ENCODE measurements around the gene CPHXL2.

CPHXL2 gene

DNA sequence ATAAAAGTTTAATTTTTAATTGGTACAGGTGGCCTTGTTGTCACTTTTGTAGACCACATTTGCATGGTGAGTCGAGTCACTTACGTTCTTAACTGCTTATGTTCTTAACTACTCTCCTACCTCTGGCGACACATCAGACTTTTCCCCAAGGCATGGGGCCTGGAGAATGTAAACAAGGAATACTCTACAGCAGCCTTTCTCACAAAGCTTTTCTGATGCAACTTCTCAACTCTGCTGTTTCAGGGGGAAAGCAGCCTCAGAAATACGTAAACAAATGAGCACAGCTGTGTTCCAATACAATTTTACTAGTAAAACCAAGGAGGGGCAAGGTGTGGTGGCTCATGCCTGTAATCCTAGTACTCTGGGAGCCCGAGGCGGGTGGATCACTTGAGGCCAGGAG, 36.2 kb downstream of the CPHXL2 start:
- DNase-seq (ENCODE audit: low read depth): no peak
- Histone ChIP-seq H3K9me3 (ENCODE audit: control insufficient read depth, low read length) (no peaks in the 10 kb centered on the region), H3K36me3 (ENCODE audit: control insufficient read depth, insufficient read depth, low read length, severe bottlenecking) (peaks cover 84% of the 10 kb centered on the region), H3K4me3 (ENCODE audit: low read length) (no peak overlapping the region), H3K9ac (ENCODE audit: low read length) (no peak overlapping the region), H3K4me1 (ENCODE audit: control insufficient read depth, insufficient read depth, low read length) (peaks cover 3% of the 10 kb centered on the region), H3K27me3 (replicated peaks; ENCODE audit: control insufficient read depth, insufficient read depth, low read length) (no peaks in the 10 kb centered on the region)

DNA sequence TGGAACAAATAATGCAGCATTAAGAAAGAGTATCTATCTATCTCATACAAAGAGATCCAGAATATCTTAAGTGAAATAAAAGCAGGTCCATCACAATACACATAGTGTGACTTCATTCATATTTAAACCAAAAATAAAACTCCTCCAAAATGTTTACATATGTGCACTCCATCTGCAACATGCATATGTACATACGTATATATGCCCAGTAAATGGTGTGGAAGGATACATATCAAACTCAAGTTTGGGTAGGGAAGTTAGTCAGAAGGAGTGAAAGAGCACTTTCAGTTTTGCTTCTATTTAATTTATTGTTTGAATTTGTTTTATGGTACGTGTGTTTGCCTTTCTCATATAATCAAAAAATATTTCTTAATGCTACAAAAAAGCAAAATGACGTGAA, 41.8 kb downstream of the CPHXL2 start:
- H3K9ac ChIP-seq (ENCODE audit: low read length): no peak overlapping the region
- no peak for DNase-seq (ENCODE audit: low read depth)
- H3K27me3 ChIP-seq (replicated peaks; ENCODE audit: control insufficient read depth, insufficient read depth, low read length): no peaks in the 10 kb centered on the region
- H3K4me3 ChIP-seq (ENCODE audit: low read length): no peak overlapping the region
- peaks cover 86% of the 10 kb centered on the region for H3K36me3 ChIP-seq (ENCODE audit: control insufficient read depth, insufficient read depth, low read length, severe bottlenecking)
- H3K4me1 ChIP-seq (ENCODE audit: control insufficient read depth, insufficient read depth, low read length): no peaks in the 10 kb centered on the region
- no peaks in the 10 kb centered on the region for H3K9me3 ChIP-seq (ENCODE audit: control insufficient read depth, low read length)

DNA sequence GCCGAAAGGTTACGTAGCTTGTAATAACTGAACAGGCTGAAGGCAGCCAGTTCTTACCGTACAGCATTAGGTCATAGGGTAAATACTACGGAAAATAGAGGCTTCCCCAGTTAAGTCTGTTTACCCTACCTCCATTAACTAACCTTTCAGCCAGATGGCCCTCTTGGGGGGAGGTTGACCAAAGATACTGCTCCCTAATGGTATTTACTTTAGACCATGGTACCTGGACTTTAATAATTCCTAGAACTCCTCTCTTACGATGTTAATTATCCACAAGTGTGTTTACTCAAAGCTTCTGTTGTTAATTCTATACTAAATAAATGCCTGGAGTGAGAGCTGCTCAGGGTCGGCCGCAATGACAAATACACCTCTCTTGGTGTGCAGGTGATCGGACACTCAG, 44.0 kb downstream of the CPHXL2 start:
- H3K9me3 ChIP-seq (ENCODE audit: control insufficient read depth, low read length): no peaks in the 10 kb centered on the region
- DNase-seq (ENCODE audit: low read depth): no peak
- H3K4me3 ChIP-seq (ENCODE audit: low read length): no peak overlapping the region
- H3K4me1 ChIP-seq (ENCODE audit: control insufficient read depth, insufficient read depth, low read length): no peaks in the 10 kb centered on the region
- H3K9ac ChIP-seq (ENCODE audit: low read length): no peak overlapping the region
- H3K36me3 ChIP-seq (ENCODE audit: control insufficient read depth, insufficient read depth, low read length, severe bottlenecking): peaks cover 93% of the 10 kb centered on the region
- no peaks in the 10 kb centered on the region for H3K27me3 ChIP-seq (replicated peaks; ENCODE audit: control insufficient read depth, insufficient read depth, low read length)

DNA sequence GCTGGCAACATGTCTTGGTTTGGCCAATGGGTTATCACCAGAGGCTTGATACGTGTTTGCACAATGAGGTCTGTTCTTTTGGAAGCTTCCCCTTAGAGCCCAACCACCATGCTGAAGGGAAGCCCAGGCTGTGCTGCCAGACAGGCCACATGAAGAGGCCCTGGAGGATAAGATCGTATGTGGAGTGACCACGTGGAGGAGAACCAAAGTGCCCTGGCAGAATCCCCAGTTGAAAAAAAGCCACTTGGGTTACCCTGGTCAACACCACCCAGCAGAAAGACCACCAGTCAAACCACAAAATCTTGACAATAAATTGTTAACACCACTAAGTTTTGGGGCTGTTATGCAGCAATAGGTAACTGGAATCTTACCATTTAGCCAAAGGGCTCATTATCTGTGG, 46.8 kb downstream of the CPHXL2 start:
- no peak for DNase-seq (ENCODE audit: low read depth)
- peaks cover 6% of the 10 kb centered on the region for H3K4me1 ChIP-seq (ENCODE audit: control insufficient read depth, insufficient read depth, low read length)
- no peaks in the 10 kb centered on the region for H3K27me3 ChIP-seq (replicated peaks; ENCODE audit: control insufficient read depth, insufficient read depth, low read length)
- no peaks in the 10 kb centered on the region for H3K9me3 ChIP-seq (ENCODE audit: control insufficient read depth, low read length)
- H3K4me3 ChIP-seq (ENCODE audit: low read length): no peak overlapping the region
- H3K36me3 ChIP-seq (ENCODE audit: control insufficient read depth, insufficient read depth, low read length, severe bottlenecking): peaks cover 93% of the 10 kb centered on the region
- H3K9ac ChIP-seq (ENCODE audit: low read length): no peak overlapping the region

DNA sequence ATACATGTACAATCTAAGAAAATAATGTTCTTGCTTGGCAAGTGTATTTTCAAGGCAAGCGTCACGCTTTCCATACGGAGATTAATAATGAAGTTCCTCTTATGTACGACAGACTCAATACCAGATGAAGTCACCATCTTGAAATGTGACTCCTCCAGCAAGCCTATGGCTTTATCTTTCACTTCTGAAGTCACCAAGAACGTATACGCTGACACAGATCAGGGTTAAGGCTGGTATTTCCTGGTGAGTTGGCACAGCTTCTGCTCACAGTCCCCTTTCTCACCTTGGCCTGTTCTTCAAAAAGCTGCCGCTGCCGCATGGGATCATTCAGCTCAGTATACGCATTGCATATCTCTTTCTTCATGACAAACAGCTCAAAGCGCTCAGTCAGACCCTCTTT, 47.7 kb downstream of the CPHXL2 start:
- H3K36me3 ChIP-seq (ENCODE audit: control insufficient read depth, insufficient read depth, low read length, severe bottlenecking): peaks cover 84% of the 10 kb centered on the region
- peaks cover 8% of the 10 kb centered on the region for H3K4me1 ChIP-seq (ENCODE audit: control insufficient read depth, insufficient read depth, low read length)
- no peak overlapping the region for H3K4me3 ChIP-seq (ENCODE audit: low read length)
- H3K9me3 ChIP-seq (ENCODE audit: control insufficient read depth, low read length): no peaks in the 10 kb centered on the region
- DNase-seq (ENCODE audit: low read depth): no peak
- no peak overlapping the region for H3K9ac ChIP-seq (ENCODE audit: low read length)
- no peaks in the 10 kb centered on the region for H3K27me3 ChIP-seq (replicated peaks; ENCODE audit: control insufficient read depth, insufficient read depth, low read length)

DNA sequence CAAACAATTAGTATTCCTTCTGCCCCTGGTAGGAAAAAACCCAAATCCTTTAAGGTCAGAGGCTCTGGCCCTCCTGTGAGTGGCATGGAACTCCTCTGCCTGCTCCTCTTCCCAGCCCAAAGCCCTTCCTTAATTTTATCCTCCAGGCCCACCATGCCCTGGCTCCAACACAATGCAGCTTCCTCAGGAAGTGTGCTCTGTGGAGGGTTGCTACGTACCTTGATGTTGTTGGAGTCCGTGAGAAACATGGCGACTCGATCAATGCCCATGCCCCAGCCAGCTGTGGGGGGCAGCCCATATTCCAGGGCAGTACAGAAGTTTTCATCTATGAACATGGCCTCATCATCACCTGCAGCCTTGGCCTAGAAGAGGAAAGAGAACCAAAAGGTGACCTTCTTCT, 48.5 kb downstream of the CPHXL2 start:
- Histone ChIP-seq H3K27me3 (replicated peaks; ENCODE audit: control insufficient read depth, insufficient read depth, low read length) (no peaks in the 10 kb centered on the region), H3K9ac (ENCODE audit: low read length) (no peak overlapping the region), H3K36me3 (ENCODE audit: control insufficient read depth, insufficient read depth, low read length, severe bottlenecking) (peaks cover 76% of the 10 kb centered on the region), H3K4me3 (ENCODE audit: low read length) (no peak overlapping the region), H3K9me3 (ENCODE audit: control insufficient read depth, low read length) (no peaks in the 10 kb centered on the region), H3K4me1 (ENCODE audit: control insufficient read depth, insufficient read depth, low read length) (peaks cover 8% of the 10 kb centered on the region)
- no peak for DNase-seq (ENCODE audit: low read depth)

DNA sequence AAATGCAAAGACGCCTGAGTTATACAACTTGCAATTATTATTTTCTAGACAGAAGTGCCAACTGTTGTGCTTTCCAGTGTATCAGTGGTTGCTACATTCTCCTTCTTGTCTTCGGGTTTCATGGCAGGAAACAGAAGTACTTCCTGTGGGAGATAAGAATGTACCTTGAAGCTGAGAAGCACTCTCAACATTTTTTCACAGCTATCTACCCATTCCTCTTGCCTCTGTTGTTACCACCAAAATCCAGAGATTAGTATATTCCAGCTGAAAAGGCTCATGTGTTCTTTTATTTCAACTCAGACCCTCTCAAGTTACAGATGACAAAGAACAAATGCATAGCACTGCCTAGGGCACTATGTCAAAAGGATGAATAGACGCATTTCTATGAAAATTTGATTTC, 49.0 kb downstream of the CPHXL2 start:
- Histone ChIP-seq H3K9me3 (ENCODE audit: control insufficient read depth, low read length) (no peaks in the 10 kb centered on the region), H3K4me3 (ENCODE audit: low read length) (no peak overlapping the region), H3K36me3 (ENCODE audit: control insufficient read depth, insufficient read depth, low read length, severe bottlenecking) (peaks cover 71% of the 10 kb centered on the region), H3K27me3 (replicated peaks; ENCODE audit: control insufficient read depth, insufficient read depth, low read length) (no peaks in the 10 kb centered on the region), H3K9ac (ENCODE audit: low read length) (no peak overlapping the region), H3K4me1 (ENCODE audit: control insufficient read depth, insufficient read depth, low read length) (peaks cover 8% of the 10 kb centered on the region)
- DNase-seq (ENCODE audit: low read depth): peak; percentile 18

DNA sequence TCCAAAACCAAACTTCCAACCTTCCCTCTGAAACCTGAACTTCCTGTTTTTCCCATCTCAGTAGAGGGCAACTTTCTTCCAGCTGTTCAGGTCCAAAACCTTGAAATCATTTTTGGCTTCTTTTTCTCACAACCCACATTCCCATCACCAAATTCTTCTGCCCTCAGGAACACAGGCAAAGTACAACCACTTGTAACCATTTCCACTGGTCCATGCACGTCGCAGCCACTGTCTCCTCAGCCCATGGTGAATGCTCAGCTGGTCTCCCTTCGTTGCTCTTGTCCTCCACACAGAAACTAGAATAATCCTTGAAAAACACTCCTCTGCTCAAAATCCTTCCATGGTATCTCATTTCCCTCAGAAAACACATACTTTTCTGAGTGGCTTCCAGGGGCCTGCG, 50.0 kb downstream of the CPHXL2 start:
- H3K27me3 ChIP-seq (replicated peaks; ENCODE audit: control insufficient read depth, insufficient read depth, low read length): no peaks in the 10 kb centered on the region
- H3K4me3 ChIP-seq (ENCODE audit: low read length): no peak overlapping the region
- no peaks in the 10 kb centered on the region for H3K9me3 ChIP-seq (ENCODE audit: control insufficient read depth, low read length)
- no peak for DNase-seq (ENCODE audit: low read depth)
- H3K9ac ChIP-seq (ENCODE audit: low read length): no peak overlapping the region
- H3K4me1 ChIP-seq (ENCODE audit: control insufficient read depth, insufficient read depth, low read length): peaks cover 15% of the 10 kb centered on the region
- peaks cover 62% of the 10 kb centered on the region for H3K36me3 ChIP-seq (ENCODE audit: control insufficient read depth, insufficient read depth, low read length, severe bottlenecking)

DNA sequence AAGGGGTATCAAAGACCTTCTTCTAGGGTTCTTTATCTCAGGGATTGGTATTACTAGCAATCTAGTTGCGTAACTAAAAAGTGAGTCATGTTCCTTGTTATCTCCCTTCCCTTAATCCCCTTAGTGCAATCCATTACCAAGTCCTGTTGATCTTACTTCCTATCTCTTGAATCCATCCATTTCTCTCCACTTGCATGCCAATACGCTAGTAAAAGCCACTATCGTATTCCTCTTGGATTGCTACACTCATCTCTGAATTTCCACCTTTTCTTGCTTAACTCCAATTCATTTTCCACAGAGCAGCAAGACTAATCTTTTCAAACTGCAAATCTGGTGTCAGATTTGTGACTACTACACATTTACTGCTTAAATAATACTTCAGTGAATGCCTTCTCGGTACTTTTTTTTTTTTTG, 51.9 kb downstream of the CPHXL2 start:
- Histone ChIP-seq H3K4me3 (ENCODE audit: low read length) (no peak overlapping the region), H3K9ac (ENCODE audit: low read length) (no peak overlapping the region), H3K36me3 (ENCODE audit: control insufficient read depth, insufficient read depth, low read length, severe bottlenecking) (peaks cover 51% of the 10 kb centered on the region), H3K27me3 (replicated peaks; ENCODE audit: control insufficient read depth, insufficient read depth, low read length) (no peaks in the 10 kb centered on the region), H3K4me1 (ENCODE audit: control insufficient read depth, insufficient read depth, low read length) (peaks cover 28% of the 10 kb centered on the region), H3K9me3 (ENCODE audit: control insufficient read depth, low read length) (no peaks in the 10 kb centered on the region)
- peak; percentile 48 for DNase-seq (ENCODE audit: low read depth)

DNA sequence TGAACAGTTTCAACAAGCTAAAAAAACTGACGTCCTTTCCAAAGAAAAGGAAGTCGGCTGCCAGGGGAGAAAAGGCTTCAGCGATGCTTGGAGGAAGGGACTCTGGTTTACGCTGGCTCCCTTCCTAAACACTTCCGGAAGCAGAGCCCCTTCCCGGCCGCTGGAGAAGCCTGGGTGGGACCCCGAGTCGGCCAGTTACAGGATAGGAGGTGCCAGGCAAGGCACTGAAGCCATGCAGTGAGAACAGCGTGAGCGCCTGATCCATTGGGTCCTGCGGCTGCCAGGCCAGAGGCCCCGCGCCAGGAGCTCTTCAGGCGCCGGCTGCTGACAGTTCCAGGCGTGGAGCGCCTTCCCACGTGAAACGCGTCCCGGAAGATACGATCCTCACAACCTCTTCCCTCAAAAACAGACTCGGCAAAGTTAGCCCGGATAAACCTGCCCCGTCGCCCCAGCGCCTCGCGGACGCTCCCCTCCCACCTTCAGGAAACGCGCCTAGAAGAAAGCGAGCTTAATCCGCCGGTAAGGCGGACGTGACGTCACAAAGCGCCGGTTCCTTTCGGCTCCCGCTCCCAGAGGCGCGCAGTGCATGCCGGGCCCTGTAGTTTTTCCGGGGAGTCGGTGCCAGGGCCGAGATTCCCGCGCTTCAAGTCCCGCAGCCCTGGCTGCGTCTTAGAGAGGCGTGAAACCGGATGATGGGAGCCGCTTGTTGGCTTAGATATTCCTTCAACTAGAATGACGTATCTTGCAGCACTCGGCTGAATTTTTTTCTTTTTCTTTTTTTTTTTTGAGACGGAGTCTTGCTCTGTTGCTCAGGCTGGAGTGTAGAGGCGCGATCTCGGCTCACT, 53.8 kb downstream of the CPHXL2 start, which contains the start of gene ADAT1:
TSS of gene ADAT1 (minus strand) at position 521 of the 845 bp plus-strand sequence. CDS start 2,482 bp downstream, outside the sequence.
- Histone ChIP-seq H3K4me1 (ENCODE audit: control insufficient read depth, insufficient read depth, low read length) (peaks cover 28% of the 10 kb centered on the region), H3K27me3 (replicated peaks; ENCODE audit: control insufficient read depth, insufficient read depth, low read length) (no peaks in the 10 kb centered on the region), H3K9ac (ENCODE audit: low read length) (peak within 1 kb of the TSS; percentile 91), H3K4me3 (ENCODE audit: low read length) (peak within 1 kb of the TSS; percentile 91), H3K9me3 (ENCODE audit: control insufficient read depth, low read length) (no peaks in the 10 kb centered on the region), H3K36me3 (ENCODE audit: control insufficient read depth, insufficient read depth, low read length, severe bottlenecking) (peaks cover 47% of the 10 kb centered on the region)
- DNase-seq (ENCODE audit: low read depth): peak; percentile 100

DNA sequence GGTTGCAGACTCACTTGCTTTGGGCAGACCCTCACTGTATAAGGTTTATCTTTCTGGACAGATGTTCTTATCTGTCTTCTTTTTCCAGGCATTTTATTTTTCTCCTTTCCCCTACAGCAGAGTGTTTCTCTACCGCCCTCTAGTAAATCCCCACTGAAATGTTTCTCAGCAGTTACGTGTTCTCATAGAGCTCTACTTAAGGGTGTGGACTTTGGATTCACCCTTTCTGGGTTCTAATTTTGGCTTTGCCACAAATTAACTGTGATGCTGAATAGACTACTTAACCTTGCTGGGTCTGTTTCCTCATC, 55.7 kb downstream of the CPHXL2 start:
- no peaks in the 10 kb centered on the region for H3K9me3 ChIP-seq (ENCODE audit: control insufficient read depth, low read length)
- peak overlapping the region; percentile 91 for H3K4me3 ChIP-seq (ENCODE audit: low read length)
- H3K27me3 ChIP-seq (replicated peaks; ENCODE audit: control insufficient read depth, insufficient read depth, low read length): no peaks in the 10 kb centered on the region
- peak; percentile 68 for DNase-seq (ENCODE audit: low read depth)
- peaks cover 28% of the 10 kb centered on the region for H3K4me1 ChIP-seq (ENCODE audit: control insufficient read depth, insufficient read depth, low read length)
- H3K9ac ChIP-seq (ENCODE audit: low read length): peak overlapping the region; percentile 50
- peaks cover 45% of the 10 kb centered on the region for H3K36me3 ChIP-seq (ENCODE audit: control insufficient read depth, insufficient read depth, low read length, severe bottlenecking)

Measured in adipocyte (in vitro differentiated cells).